Caco-2 (cell line): ENCODE data around the gene HCRTR1. TPM values are rescaled to one million over a fixed set of nuclear protein-coding genes. Genes with fewer than 3 reads are reported as not detected.

Experiments
- BruUV-seq: library from RNA; stranded (reverse); fragments of 400-500 nt; replicated peaks from 2 replicates; lab custom pipeline; 2021; lab: Mats Ljungman, UMichigan
- CTCF ChIA-PET: fragments of 300-600 bp; sonication (Branson Sonifier 250); formaldehyde crosslinking; loops from one replicate; lab custom pipeline; 2022; ENCODE audit warnings: antibody characterized with exemption; lab: Charles Lee
- POLR2A ChIA-PET: fragments of 300-600 bp; sonication (Branson Sonifier 250); formaldehyde crosslinking; loops from one replicate; lab custom pipeline; 2022; ENCODE audit warnings: antibody characterized with exemption; lab: Charles Lee
- DNase-seq, 2 experiments: peaks; one replicate each; pipeline versions ENCODE4 v3.0.0 to v3.0.0-alpha.2; 2020 to 2022
- H3K27me3 ChIP-seq: replicated peaks from 2 replicates; pipeline ENCODE4 v1.6.0; 2011; ENCODE audit warnings: low read length; ENCODE audit not compliant: control insufficient read depth, insufficient read depth
- H3K36me3 ChIP-seq: 2 replicates; pipeline ENCODE4 v1.5.1; 2011; ENCODE audit warnings: low read length; ENCODE audit not compliant: control insufficient read depth, insufficient read depth
- H3K4me1 ChIP-seq: fragments of 250-450 bp; sonication (Bioruptor Pico); 2 replicates; pipeline ENCODE4 v1.5.1; 2020; ENCODE audit warnings: mild to moderate bottlenecking
- H3K4me3 ChIP-seq: 2 replicates; pipeline ENCODE4 v1.5.1; 2011; ENCODE audit warnings: low read depth, mild to moderate bottlenecking, control low read depth, low read length
- H3K9me3 ChIP-seq: fragments of 250-450 bp; sonication (Bioruptor Pico); 2 replicates; pipeline ENCODE4 v1.5.1; 2020; ENCODE audit warnings: mild to moderate bottlenecking, moderate library complexity
- H3K27ac Mint-ChIP-seq: one replicate; pipeline ENCODE4 v1.8.0; 2022; ENCODE audit warnings: mixed read lengths; ENCODE audit not compliant: unreplicated experiment
- H3K27me3 Mint-ChIP-seq: one replicate; pipeline ENCODE4 v1.8.0; 2022; ENCODE audit warnings: mixed read lengths; ENCODE audit not compliant: insufficient read depth, unreplicated experiment
- H3K36me3 Mint-ChIP-seq: one replicate; pipeline ENCODE4 v1.8.0; 2022; ENCODE audit warnings: mild to moderate bottlenecking, mixed read lengths; ENCODE audit not compliant: insufficient read depth, unreplicated experiment
- H3K4me1 Mint-ChIP-seq: one replicate; pipeline ENCODE4 v1.8.0; 2022; ENCODE audit warnings: low read depth, mixed read lengths; ENCODE audit not compliant: unreplicated experiment
- H3K4me3 Mint-ChIP-seq: one replicate; pipeline ENCODE4 v1.8.0; 2022; ENCODE audit warnings: mild to moderate bottlenecking, moderate library complexity, mixed read lengths; ENCODE audit not compliant: unreplicated experiment
- H3K9me3 Mint-ChIP-seq: one replicate; pipeline ENCODE4 v1.8.0; 2022; ENCODE audit warnings: mixed read lengths; ENCODE audit not compliant: unreplicated experiment
- intact Hi-C: fragments of 100-400 bp; cut with micrococcal nuclease; formaldehyde crosslinking; loops from one replicate; pipeline ENCODE4 v1.10.0; 2022; ENCODE audit not compliant: unreplicated experiment
- total RNA-seq: library from RNA; stranded (reverse); gene quantifications from 2 replicates; pipeline ENCODE4 v1.2.3, GENCODE V29; 2022
- TF ChIP-seq, protein P1 (sequence below), 2 experiments: fragments of 200-600 bp in 1 of 2; IDR thresholded peaks; 1 replicate in 1 of 2; 2 replicates in 1 of 2; pipeline versions ENCODE4 v1.5.1 to v1.8.0; 2011 to 2022; ENCODE audit warnings: antibody characterized with exemption in 1 of 2, control low read depth in 1 of 2, inconsistent platforms in 1 of 2, low read depth in 1 of 2, low read length in 1 of 2, mild to moderate bottlenecking in 1 of 2, moderate library complexity in 1 of 2; ENCODE audit not compliant: insufficient read depth in 1 of 2, severe bottlenecking in 1 of 2, unreplicated experiment in 1 of 2

The HCRTR1 gene
- total RNA-seq, 1 experiment from 2014 or later, result not detected

- CTCF ChIA-PET, result interaction anchor here (0.7 to 3.4 kb wide), 5 partner anchors 28 to 125 kb away, joined by 3 to 36 read pairs (median 10); no protein-coding TSS in a partner anchor
- H3K36me3 Mint-ChIP-seq, result no peaks in the 10 kb centered on the region
- BruUV-seq, result no TSS peak
These were observed 46.3 kb downstream of the HCRTR1 start for GRCh38 chr1:31663622-31664452.

DNA sequence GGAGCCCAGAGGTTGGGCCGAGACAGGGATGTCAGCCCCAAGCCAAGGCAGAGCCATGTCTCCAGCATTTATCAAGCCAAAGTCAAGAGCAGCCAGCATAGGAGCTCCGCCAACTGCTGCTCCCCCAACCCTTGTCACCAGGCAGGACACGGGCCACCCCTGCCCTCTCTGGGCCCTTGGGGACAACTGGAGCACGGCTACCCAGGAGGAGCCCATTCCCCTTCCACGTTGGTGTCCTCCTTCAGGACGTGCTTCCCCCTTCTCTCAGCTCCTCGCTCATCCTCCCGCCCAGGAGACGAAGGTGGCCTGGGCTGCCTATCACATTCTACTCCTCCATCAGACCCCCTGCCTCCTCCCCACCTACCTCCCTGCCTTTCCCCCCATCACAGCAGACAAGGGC is 47.0 kb downstream of the HCRTR1 start:
- no peak for DNase-seq
- intact Hi-C loops, result loop anchor here (1.0 to 5.0 kb wide), 4 partner anchors 38 to 298 kb away; partner anchors contain the start of gene COL16A1
- Mint-ChIP-seq H3K36me3 (no peaks in the 10 kb centered on the region), H3K4me1 (no peaks in the 10 kb centered on the region), H3K4me3 (no peak overlapping the region), H3K9me3 (no peaks in the 10 kb centered on the region), H3K27ac (no peak overlapping the region), H3K27me3 (no peaks in the 10 kb centered on the region)
- CTCF ChIA-PET, result interaction anchor here (0.6 to 3.4 kb wide), 6 partner anchors 28 to 125 kb away, joined by 3 to 36 read pairs (median 6); no protein-coding TSS in a partner anchor
- H3K4me3 ChIP-seq, result no peak overlapping the region
- no peaks in the 10 kb centered on the region for H3K36me3 ChIP-seq
- no peaks in the 10 kb centered on the region for H3K4me1 ChIP-seq
- no peaks in the 10 kb centered on the region for H3K27me3 ChIP-seq
- TF ChIP-seq, protein P1, sequence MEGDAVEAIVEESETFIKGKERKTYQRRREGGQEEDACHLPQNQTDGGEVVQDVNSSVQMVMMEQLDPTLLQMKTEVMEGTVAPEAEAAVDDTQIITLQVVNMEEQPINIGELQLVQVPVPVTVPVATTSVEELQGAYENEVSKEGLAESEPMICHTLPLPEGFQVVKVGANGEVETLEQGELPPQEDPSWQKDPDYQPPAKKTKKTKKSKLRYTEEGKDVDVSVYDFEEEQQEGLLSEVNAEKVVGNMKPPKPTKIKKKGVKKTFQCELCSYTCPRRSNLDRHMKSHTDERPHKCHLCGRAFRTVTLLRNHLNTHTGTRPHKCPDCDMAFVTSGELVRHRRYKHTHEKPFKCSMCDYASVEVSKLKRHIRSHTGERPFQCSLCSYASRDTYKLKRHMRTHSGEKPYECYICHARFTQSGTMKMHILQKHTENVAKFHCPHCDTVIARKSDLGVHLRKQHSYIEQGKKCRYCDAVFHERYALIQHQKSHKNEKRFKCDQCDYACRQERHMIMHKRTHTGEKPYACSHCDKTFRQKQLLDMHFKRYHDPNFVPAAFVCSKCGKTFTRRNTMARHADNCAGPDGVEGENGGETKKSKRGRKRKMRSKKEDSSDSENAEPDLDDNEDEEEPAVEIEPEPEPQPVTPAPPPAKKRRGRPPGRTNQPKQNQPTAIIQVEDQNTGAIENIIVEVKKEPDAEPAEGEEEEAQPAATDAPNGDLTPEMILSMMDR (IDR thresholded peaks at IDR 0.05; ENCODE audit: insufficient read depth in 1 of 2, low read depth in 1 of 2, low read length in 1 of 2, severe bottlenecking in 1 of 2, unreplicated experiment in 1 of 2), result no peak
- no TSS peak for BruUV-seq
- H3K9me3 ChIP-seq, result no peaks in the 10 kb centered on the region
- POLR2A ChIA-PET, result no interaction called here

More at GRCh38 chr1:31663622-31664452, 46.3 kb downstream of the HCRTR1 start:
- no peaks in the 10 kb centered on the region for H3K36me3 ChIP-seq
- H3K27ac Mint-ChIP-seq, result no peak overlapping the region
- H3K27me3 ChIP-seq, result no peaks in the 10 kb centered on the region
- peak; percentile 44 to 73 for DNase-seq
- intact Hi-C loops, result loop anchor here (1.0 to 5.0 kb wide), 4 partner anchors 38 to 298 kb away; partner anchors contain the start of gene COL16A1
- POLR2A ChIA-PET, result no interaction called here
- H3K4me3 Mint-ChIP-seq, result no peak overlapping the region
- H3K9me3 Mint-ChIP-seq, result no peaks in the 10 kb centered on the region
- H3K4me3 ChIP-seq, result no peak overlapping the region
- H3K27me3 Mint-ChIP-seq, result no peaks in the 10 kb centered on the region
- no peaks in the 10 kb centered on the region for H3K9me3 ChIP-seq
- H3K4me1 ChIP-seq, result no peaks in the 10 kb centered on the region
- H3K4me1 Mint-ChIP-seq, result no peaks in the 10 kb centered on the region
- TF ChIP-seq, protein P1 (IDR thresholded peaks at IDR 0.05; ENCODE audit: insufficient read depth in 1 of 2, low read depth in 1 of 2, low read length in 1 of 2, severe bottlenecking in 1 of 2, unreplicated experiment in 1 of 2), result peak; percentile 80 to 88

GRCh38 chr1:31665234-31665878 is 47.9 kb downstream of the HCRTR1 start:
- intact Hi-C loops, result loop anchor here (2.0 kb wide), 1 partner anchor 79 kb away; no protein-coding TSS in a partner anchor

More at GRCh38 chr1:31665234-31665878, 47.9 kb downstream of the HCRTR1 start:
- Histone ChIP-seq H3K27me3 (no peaks in the 10 kb centered on the region), H3K9me3 (no peaks in the 10 kb centered on the region), H3K4me3 (no peak overlapping the region), H3K4me1 (no peaks in the 10 kb centered on the region), H3K36me3 (no peaks in the 10 kb centered on the region)
- ChIA-PET CTCF (interaction anchor here (0.6 to 3.4 kb wide), 3 partner anchors 78 to 124 kb away, joined by 3 to 36 read pairs (median 5); no protein-coding TSS in a partner anchor), POLR2A (no interaction called here)
- no TSS peak for BruUV-seq
- no peak overlapping the region for H3K4me3 Mint-ChIP-seq
- H3K36me3 Mint-ChIP-seq, result no peaks in the 10 kb centered on the region
- DNase-seq, result no peak
- TF ChIP-seq, protein P1 (IDR thresholded peaks at IDR 0.05; ENCODE audit: insufficient read depth in 1 of 2, low read depth in 1 of 2, low read length in 1 of 2, severe bottlenecking in 1 of 2, unreplicated experiment in 1 of 2), result no peak
- H3K27me3 Mint-ChIP-seq, result no peaks in the 10 kb centered on the region
- H3K9me3 Mint-ChIP-seq, result no peaks in the 10 kb centered on the region
- H3K27ac Mint-ChIP-seq, result no peak overlapping the region
- H3K4me1 Mint-ChIP-seq, result no peaks in the 10 kb centered on the region
